Measurements from ENCODE around the gene RREB1.

- no peak for TF ChIP-seq POLR2A (IDR thresholded peaks at IDR 0.05)
- TF ChIP-seq CTCF (IDR thresholded peaks at IDR 0.05 in 8 of 11, conservative IDR thresholded peaks at IDR 0.05 in 3 of 11): no peak
Measured at GRCh38 chr6:7124114-7124513, 16.4 kb downstream of the RREB1 start.
